ENCODE results near the gene ABHD1. TPM values are rescaled to one million over a fixed set of nuclear protein-coding genes. Genes with fewer than 3 reads are reported as not detected.

The ABHD1 gene
- total RNA-seq, 1 experiment from 2014 or later: 0.18 TPM

- Histone ChIP-seq H3K27me3 (replicated peaks; ENCODE audit: control insufficient read depth, insufficient read depth, low read length) (no peaks in the 10 kb centered on the region), H3K9me3 (no peaks in the 10 kb centered on the region), H3K4me3 (ENCODE audit: low read depth, low read length) (no peak overlapping the region), H3K36me3 (ENCODE audit: control insufficient read depth, insufficient read depth, low read length) (no peaks in the 10 kb centered on the region), H3K4me1 (peaks cover 7% of the 10 kb centered on the region)
- Mint-ChIP-seq H3K27me3 (ENCODE audit: insufficient read depth, unreplicated experiment) (no peaks in the 10 kb centered on the region), H3K4me1 (ENCODE audit: low read depth, unreplicated experiment) (peaks cover 21% of the 10 kb centered on the region), H3K9me3 (ENCODE audit: unreplicated experiment) (no peaks in the 10 kb centered on the region), H3K4me3 (ENCODE audit: unreplicated experiment) (no peak overlapping the region), H3K36me3 (ENCODE audit: insufficient read depth, unreplicated experiment) (peaks cover 6% of the 10 kb centered on the region), H3K27ac (ENCODE audit: unreplicated experiment) (no peak overlapping the region)
- no peak for TF ChIP-seq CTCF (IDR thresholded peaks at IDR 0.05; ENCODE audit: insufficient read depth in 1 of 2, low read depth in 1 of 2, low read length in 1 of 2, severe bottlenecking in 1 of 2, unreplicated experiment in 1 of 2)
- no TSS peak for BruUV-seq (replicated peaks)
- intact Hi-C loops (cut with micrococcal nuclease; ENCODE audit: unreplicated experiment): loop anchor here (1.0 kb wide), 1 partner anchor 123 kb away; no protein-coding TSS in a partner anchor
- CTCF ChIA-PET: interaction anchor here (0.5 to 1.0 kb wide), 3 partner anchors 13 to 243 kb away, joined by 3 to 5 read pairs (median 3); partner anchors contain the start of gene OST4
- POLR2A ChIA-PET: no interaction called here
- DNase-seq: no peak
Observed at GRCh38 chr2:27084297-27085061, 39.1 kb upstream of the ABHD1 start.

GRCh38 chr2:27085062-27085672 lies 38.4 kb upstream of the ABHD1 start:
- Mint-ChIP-seq H3K4me1 (ENCODE audit: low read depth, unreplicated experiment) (peaks cover 21% of the 10 kb centered on the region), H3K36me3 (ENCODE audit: insufficient read depth, unreplicated experiment) (peaks cover 6% of the 10 kb centered on the region), H3K27ac (ENCODE audit: unreplicated experiment) (peak overlapping the region; percentile 18), H3K27me3 (ENCODE audit: insufficient read depth, unreplicated experiment) (no peaks in the 10 kb centered on the region), H3K4me3 (ENCODE audit: unreplicated experiment) (peak overlapping the region; percentile 89), H3K9me3 (ENCODE audit: unreplicated experiment) (no peaks in the 10 kb centered on the region)
- no peak for TF ChIP-seq CTCF (IDR thresholded peaks at IDR 0.05; ENCODE audit: insufficient read depth in 1 of 2, low read depth in 1 of 2, low read length in 1 of 2, severe bottlenecking in 1 of 2, unreplicated experiment in 1 of 2)
- no peak for DNase-seq
- Histone ChIP-seq H3K4me3 (ENCODE audit: low read depth, low read length) (peak overlapping the region; percentile 86), H3K4me1 (peaks cover 7% of the 10 kb centered on the region), H3K9me3 (no peaks in the 10 kb centered on the region), H3K27me3 (replicated peaks; ENCODE audit: control insufficient read depth, insufficient read depth, low read length) (no peaks in the 10 kb centered on the region), H3K36me3 (ENCODE audit: control insufficient read depth, insufficient read depth, low read length) (no peaks in the 10 kb centered on the region)
- TSS peak; percentile 56 for BruUV-seq (replicated peaks)
- ChIA-PET POLR2A (no interaction called here), CTCF (interaction anchor here (0.5 to 2.5 kb wide), 6 partner anchors 11 to 195 kb away, joined by 3 to 11 read pairs (median 4); partner anchors contain the start of genes AGBL5 and OST4)
- intact Hi-C loops (cut with micrococcal nuclease; ENCODE audit: unreplicated experiment): loop anchor here (1.0 kb wide), 1 partner anchor 124 kb away; no protein-coding TSS in a partner anchor

GRCh38 chr2:27085673-27086089 lies 37.9 kb upstream of the ABHD1 start:
- Histone ChIP-seq H3K27me3 (replicated peaks; ENCODE audit: control insufficient read depth, insufficient read depth, low read length) (no peaks in the 10 kb centered on the region), H3K9me3 (no peaks in the 10 kb centered on the region), H3K36me3 (ENCODE audit: control insufficient read depth, insufficient read depth, low read length) (no peaks in the 10 kb centered on the region), H3K4me1 (peaks cover 7% of the 10 kb centered on the region), H3K4me3 (ENCODE audit: low read depth, low read length) (peak overlapping the region; percentile 86)
- intact Hi-C loops (cut with micrococcal nuclease; ENCODE audit: unreplicated experiment): loop anchor here (1.0 kb wide), 3 partner anchors 14 to 124 kb away; partner anchors contain the start of gene OST4
- peak; percentile 15 to 70 for TF ChIP-seq CTCF (IDR thresholded peaks at IDR 0.05; ENCODE audit: insufficient read depth in 1 of 2, low read depth in 1 of 2, low read length in 1 of 2, severe bottlenecking in 1 of 2, unreplicated experiment in 1 of 2)
- peak overlapping the region; percentile 89 for H3K4me3 Mint-ChIP-seq (ENCODE audit: unreplicated experiment)
- CTCF ChIA-PET: interaction anchor here (0.8 to 2.5 kb wide), 5 partner anchors 11 to 124 kb away, joined by 4 to 11 read pairs (median 5); partner anchors contain the start of genes AGBL5 and OST4
- peaks cover 6% of the 10 kb centered on the region for H3K36me3 Mint-ChIP-seq (ENCODE audit: insufficient read depth, unreplicated experiment)
- H3K27me3 Mint-ChIP-seq (ENCODE audit: insufficient read depth, unreplicated experiment): no peaks in the 10 kb centered on the region
- H3K4me1 Mint-ChIP-seq (ENCODE audit: low read depth, unreplicated experiment): peaks cover 19% of the 10 kb centered on the region
- DNase-seq: peak; percentile 67 to 74
- BruUV-seq (replicated peaks): no TSS peak
- POLR2A ChIA-PET: no interaction called here
- H3K9me3 Mint-ChIP-seq (ENCODE audit: unreplicated experiment): no peaks in the 10 kb centered on the region
- peak overlapping the region; percentile 18 for H3K27ac Mint-ChIP-seq (ENCODE audit: unreplicated experiment)

All from Caco-2 (cell line).